HepG2 (cell line): ENCODE results near the gene NECAB2. TPM values are rescaled to one million over a fixed set of nuclear protein-coding genes. Genes with fewer than 3 reads are reported as not detected.

Experiments used
- ARNTL ChIP-seq: sonication (generic); formaldehyde crosslinking; IDR thresholded peaks from 2 replicates; pipeline ENCODE4 v1.4.0; 2020; ENCODE audit warnings: mild to moderate bottlenecking, missing genetic modification reagents
- CBX5 ChIP-seq: sonication (generic); formaldehyde crosslinking; IDR thresholded peaks from 2 replicates; pipeline ENCODE4 v1.4.0; 2020; ENCODE audit warnings: missing genetic modification reagents, borderline replicate concordance
- DPF2 ChIP-seq: sonication (generic); formaldehyde crosslinking; IDR thresholded peaks from 2 replicates; pipeline ENCODE4 v1.4.0; 2020; ENCODE audit warnings: mild to moderate bottlenecking, low read depth, missing genetic modification reagents, borderline replicate concordance
- EEA1 ChIP-seq: sonication (generic); formaldehyde crosslinking; IDR thresholded peaks from 2 replicates; pipeline ENCODE4 v1.5.1; 2020; ENCODE audit warnings: mild to moderate bottlenecking, missing genetic modification reagents, borderline replicate concordance
- FOXM1 ChIP-seq: sonication (generic); formaldehyde crosslinking; IDR thresholded peaks from 2 replicates; pipeline ENCODE4 v1.5.0; 2020; ENCODE audit warnings: missing genetic modification reagents
- HES4 ChIP-seq: sonication (generic); formaldehyde crosslinking; IDR thresholded peaks from 2 replicates; pipeline ENCODE4 v1.9.0; 2021; ENCODE audit warnings: mild to moderate bottlenecking, missing genetic modification reagents, borderline replicate concordance
- HNRNPL ChIP-seq: fragments of 200-400 bp; formaldehyde crosslinking; IDR thresholded peaks from 2 replicates; pipeline ENCODE4 v1.6.1; 2017; ENCODE audit warnings: mild to moderate bottlenecking, low read depth, low read length
- KAT8 ChIP-seq: IDR thresholded peaks from 2 replicates; pipeline ENCODE4 v1.6.1; 2016; ENCODE audit warnings: missing genetic modification reagents, missing compliant biosample characterization
- NAIF1 ChIP-seq: sonication (generic); formaldehyde crosslinking; IDR thresholded peaks from 2 replicates; pipeline ENCODE4 v1.5.0; 2020; ENCODE audit warnings: mild to moderate bottlenecking, missing genetic modification reagents, borderline replicate concordance
- NCOA5 ChIP-seq: sonication (generic); formaldehyde crosslinking; IDR thresholded peaks from 2 replicates; pipeline ENCODE4 v1.4.0; 2020; ENCODE audit warnings: missing genetic modification reagents
- NFIC ChIP-seq: IDR thresholded peaks from 2 replicates; pipeline ENCODE4 v1.6.1; 2012; ENCODE audit warnings: mild to moderate bottlenecking, low read length, inconsistent platforms
- PHF8 ChIP-seq: sonication (generic); formaldehyde crosslinking; IDR thresholded peaks from 2 replicates; pipeline ENCODE4 v1.5.0; 2020; ENCODE audit warnings: missing genetic modification reagents
- PITX1 ChIP-seq: sonication (generic); formaldehyde crosslinking; IDR thresholded peaks from 2 replicates; pipeline ENCODE4 v1.5.1; 2020; ENCODE audit warnings: mild to moderate bottlenecking, missing genetic modification reagents
- REPIN1 ChIP-seq: sonication (generic); formaldehyde crosslinking; IDR thresholded peaks from 2 replicates; pipeline ENCODE4 v1.8.0; 2022; ENCODE audit warnings: missing genetic modification reagents, low read depth, mild to moderate bottlenecking, borderline replicate concordance
- RFX1 ChIP-seq: fragments of 450-650 bp; IDR thresholded peaks from 2 replicates; pipeline ENCODE4 v1.6.1; 2017
- RFXAP ChIP-seq: sonication (generic); formaldehyde crosslinking; IDR thresholded peaks from 2 replicates; pipeline ENCODE4 v1.4.0; 2020; ENCODE audit warnings: missing genetic modification reagents, borderline replicate concordance
- SP140L ChIP-seq: sonication (generic); formaldehyde crosslinking; IDR thresholded peaks from 2 replicates; pipeline ENCODE4 v1.4.0; 2020; ENCODE audit warnings: missing genetic modification reagents, borderline replicate concordance
- TSC22D2 ChIP-seq: sonication (generic); formaldehyde crosslinking; IDR thresholded peaks from 2 replicates; pipeline ENCODE4 v1.5.1; 2020; ENCODE audit warnings: missing genetic modification reagents, mild to moderate bottlenecking, borderline replicate concordance
- XBP1 ChIP-seq: sonication (generic); formaldehyde crosslinking; IDR thresholded peaks from 2 replicates; pipeline ENCODE4 v1.5.0; 2020; ENCODE audit warnings: missing genetic modification reagents
- ZNF136 ChIP-seq: sonication (generic); formaldehyde crosslinking; IDR thresholded peaks from 2 replicates; pipeline ENCODE4 v1.8.1; 2022; ENCODE audit warnings: low read depth, mild to moderate bottlenecking, moderate library complexity, missing genetic modification reagents
- ZNF24 ChIP-seq: fragments of 450-650 bp; IDR thresholded peaks from 2 replicates; pipeline ENCODE4 v1.6.1; 2017; ENCODE audit warnings: antibody characterized with exemption, mild to moderate bottlenecking
- ZNF33B ChIP-seq: sonication (generic); formaldehyde crosslinking; IDR thresholded peaks from 2 replicates; pipeline ENCODE4 v1.5.1; 2020; ENCODE audit warnings: mild to moderate bottlenecking, missing genetic modification reagents
- ZNF44 ChIP-seq: sonication (generic); formaldehyde crosslinking; IDR thresholded peaks from 2 replicates; pipeline ENCODE4 v1.5.1; 2020; ENCODE audit warnings: mild to moderate bottlenecking, missing genetic modification reagents
- ZSCAN12 ChIP-seq: sonication (generic); formaldehyde crosslinking; IDR thresholded peaks from 2 replicates; pipeline ENCODE4 v1.9.0; 2021; ENCODE audit warnings: mild to moderate bottlenecking, missing genetic modification reagents
- polyA plus RNA-seq, 8 experiments: library from polyadenylated mRNA; depleted of rRNA in 3 of 8; stranded (reverse) in 7 of 8; unstranded in 1 of 8; fragments of >200 nt; fragmentation: Illumina TruSeq in 4 of 8; extraction: Trizol in 4 of 8; gene quantifications; 2 replicates each; pipeline versions ENCODE4 v1.2.1 to v1.2.3, GENCODE V29; 2011 to 2016; ENCODE audit warnings: low read depth in 4 of 8, missing spikeins in 1 of 8, mixed read lengths in 1 of 8; ENCODE audit not compliant: insufficient read depth in 1 of 8
- total RNA-seq, 5 experiments: library from RNA; depleted of rRNA; stranded (reverse); fragments of >200 nt; fragmentation: Illumina TruSeq; extraction: Trizol; gene quantifications; 2 replicates each; pipeline ENCODE4 v1.2.3, GENCODE V29; 2016; ENCODE audit warnings: low read depth in 1 of 5
- TF ChIP-seq, protein P1 (sequence below): sonication (generic); formaldehyde crosslinking; IDR thresholded peaks from 2 replicates; pipeline ENCODE4 v1.5.0; 2020; ENCODE audit warnings: missing genetic modification reagents, mild to moderate bottlenecking, borderline replicate concordance
- TF ChIP-seq, protein P2 (sequence below): sonication (generic); formaldehyde crosslinking; IDR thresholded peaks from 2 replicates; pipeline ENCODE4 v1.5.1; 2020; ENCODE audit warnings: missing genetic modification reagents, mild to moderate bottlenecking, borderline replicate concordance
- TF ChIP-seq, protein P3 (sequence below): sonication (generic); formaldehyde crosslinking; IDR thresholded peaks from 2 replicates; pipeline ENCODE4 v1.4.0; 2020; ENCODE audit warnings: mild to moderate bottlenecking, low read depth, missing genetic modification reagents
- TF ChIP-seq, protein P4 (sequence below): sonication (generic); formaldehyde crosslinking; IDR thresholded peaks from 2 replicates; pipeline ENCODE4 v1.8.1; 2023; ENCODE audit warnings: mild to moderate bottlenecking, missing genetic modification reagents

NECAB2 gene
- total and polyA plus RNA-seq, 2 of the 13 experiments (the other 11 are each of a cell fraction or from before 2014, with no cell fraction given): 0.21 to 0.49 TPM

DNA sequence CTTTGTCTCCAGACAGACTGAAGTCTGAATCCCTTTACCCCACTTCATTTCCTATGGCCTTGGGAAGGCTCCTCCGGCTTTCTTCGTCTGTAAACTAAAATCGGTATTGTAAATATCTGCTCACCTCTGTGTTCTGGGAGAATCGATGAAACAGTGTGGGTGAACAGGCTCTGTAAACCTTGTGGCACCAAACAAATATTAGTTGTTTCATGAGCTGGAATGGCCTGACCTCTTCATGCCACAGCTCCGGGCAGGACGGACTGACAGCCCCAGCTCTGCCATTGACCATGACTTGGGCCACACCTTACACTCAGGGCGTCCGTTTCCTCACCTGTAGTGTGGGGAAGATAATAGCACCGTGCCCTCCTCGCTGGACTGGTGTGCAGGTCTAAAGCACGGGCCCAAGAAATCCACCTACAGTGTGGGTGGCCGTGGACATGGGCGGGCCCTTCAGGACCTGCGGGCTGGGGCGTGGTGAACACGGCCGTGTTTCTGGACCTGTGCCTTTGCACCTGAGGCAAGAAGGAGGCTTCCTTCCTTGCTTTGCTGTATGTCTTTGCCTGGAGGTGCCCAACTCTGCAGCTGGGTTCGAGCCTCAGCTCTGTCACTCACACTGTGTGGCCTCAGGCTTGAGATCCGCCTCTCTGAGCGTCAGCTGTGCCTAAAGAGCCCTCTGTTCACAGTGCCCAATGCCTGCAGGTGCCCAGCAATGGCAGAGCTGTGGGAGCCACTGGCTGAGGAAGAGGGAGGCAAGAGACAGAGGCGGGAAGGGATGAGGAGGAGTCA is 21.1 kb upstream of the NECAB2 start (continued):
- TF ChIP-seq TSC22D2 (CRISPR knock-in tag): no peak
- no peak for TF ChIP-seq NAIF1 (CRISPR knock-in tag)
- TF ChIP-seq FOXM1: no peak
- TF ChIP-seq, protein P1, sequence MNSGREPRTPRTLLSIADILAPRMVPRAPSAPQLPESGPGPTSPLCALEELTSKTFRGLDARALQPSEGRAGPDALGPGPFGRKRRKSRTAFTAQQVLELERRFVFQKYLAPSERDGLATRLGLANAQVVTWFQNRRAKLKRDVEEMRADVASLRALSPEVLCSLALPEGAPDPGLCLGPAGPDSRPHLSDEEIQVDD: no peak
- no peak for TF ChIP-seq XBP1
- no peak for TF ChIP-seq ZNF136 (CRISPR knock-in tag)
- TF ChIP-seq, protein P2, sequence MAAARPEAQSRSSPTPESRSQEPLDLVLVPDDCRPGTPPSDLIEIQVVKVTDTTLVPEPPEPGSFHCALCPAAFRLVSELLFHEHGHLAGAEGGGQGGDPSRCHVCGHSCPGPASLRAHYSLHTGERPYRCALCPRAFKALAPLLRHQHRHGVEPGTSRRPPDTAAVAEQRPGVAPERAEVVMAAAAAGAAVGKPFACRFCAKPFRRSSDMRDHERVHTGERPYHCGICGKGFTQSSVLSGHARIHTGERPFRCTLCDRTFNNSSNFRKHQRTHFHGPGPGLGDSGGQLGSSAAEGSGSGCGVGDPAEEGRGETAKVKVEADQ (CRISPR knock-in tag): no peak
- no peak for TF ChIP-seq ZNF44 (CRISPR knock-in tag)
- TF ChIP-seq ZSCAN12 (CRISPR knock-in tag): no peak
- TF ChIP-seq PITX1 (CRISPR knock-in tag): peak; percentile 51
- TF ChIP-seq ARNTL (CRISPR knock-in tag): 0 out of 2 replicates have a peak, but pooled peaks have one; percentile 50
- TF ChIP-seq DPF2: no peak; the same call in 1 of the 2 replicates
- TF ChIP-seq, protein P3, sequence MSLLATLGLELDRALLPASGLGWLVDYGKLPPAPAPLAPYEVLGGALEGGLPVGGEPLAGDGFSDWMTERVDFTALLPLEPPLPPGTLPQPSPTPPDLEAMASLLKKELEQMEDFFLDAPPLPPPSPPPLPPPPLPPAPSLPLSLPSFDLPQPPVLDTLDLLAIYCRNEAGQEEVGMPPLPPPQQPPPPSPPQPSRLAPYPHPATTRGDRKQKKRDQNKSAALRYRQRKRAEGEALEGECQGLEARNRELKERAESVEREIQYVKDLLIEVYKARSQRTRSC: no peak
- TF ChIP-seq NCOA5 (CRISPR knock-in tag): no peak
- TF ChIP-seq KAT8 (CRISPR knock-in tag): peak; percentile 48; the same call in 1 of the 2 replicates
- no peak for TF ChIP-seq RFXAP (CRISPR knock-in tag)
- no peak for TF ChIP-seq REPIN1 (CRISPR knock-in tag)
- no peak for TF ChIP-seq ZNF33B (CRISPR knock-in tag)
- TF ChIP-seq RFX1: no peak
- TF ChIP-seq EEA1 (CRISPR knock-in tag): no peak
- TF ChIP-seq, protein P4, sequence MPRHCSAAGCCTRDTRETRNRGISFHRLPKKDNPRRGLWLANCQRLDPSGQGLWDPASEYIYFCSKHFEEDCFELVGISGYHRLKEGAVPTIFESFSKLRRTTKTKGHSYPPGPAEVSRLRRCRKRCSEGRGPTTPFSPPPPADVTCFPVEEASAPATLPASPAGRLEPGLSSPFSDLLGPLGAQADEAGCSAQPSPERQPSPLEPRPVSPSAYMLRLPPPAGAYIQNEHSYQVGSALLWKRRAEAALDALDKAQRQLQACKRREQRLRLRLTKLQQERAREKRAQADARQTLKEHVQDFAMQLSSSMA (CRISPR knock-in tag): no peak
- no peak for TF ChIP-seq NFIC
- TF ChIP-seq SP140L (CRISPR knock-in tag): no peak
- no peak for TF ChIP-seq PHF8
- no peak for TF ChIP-seq HES4 (CRISPR knock-in tag)
- TF ChIP-seq CBX5 (CRISPR knock-in tag): no peak
- no peak for TF ChIP-seq ZNF24
- no peak for TF ChIP-seq HNRNPL
